GM18499 (cell line): ENCODE measurements around the gene TNC.
A peak's percentile ranks its signal among the peaks of the same experiment; 100 is the strongest.

Experiments
- ATAC-seq: cut with Tn5 transposase; IDR thresholded peaks from one replicate; pipeline ENCODE4 v1.9.1; 2021; ENCODE audit warnings: moderate number of reproducible peaks; ENCODE audit not compliant: insufficient read depth, unreplicated experiment

TNC gene

DNA sequence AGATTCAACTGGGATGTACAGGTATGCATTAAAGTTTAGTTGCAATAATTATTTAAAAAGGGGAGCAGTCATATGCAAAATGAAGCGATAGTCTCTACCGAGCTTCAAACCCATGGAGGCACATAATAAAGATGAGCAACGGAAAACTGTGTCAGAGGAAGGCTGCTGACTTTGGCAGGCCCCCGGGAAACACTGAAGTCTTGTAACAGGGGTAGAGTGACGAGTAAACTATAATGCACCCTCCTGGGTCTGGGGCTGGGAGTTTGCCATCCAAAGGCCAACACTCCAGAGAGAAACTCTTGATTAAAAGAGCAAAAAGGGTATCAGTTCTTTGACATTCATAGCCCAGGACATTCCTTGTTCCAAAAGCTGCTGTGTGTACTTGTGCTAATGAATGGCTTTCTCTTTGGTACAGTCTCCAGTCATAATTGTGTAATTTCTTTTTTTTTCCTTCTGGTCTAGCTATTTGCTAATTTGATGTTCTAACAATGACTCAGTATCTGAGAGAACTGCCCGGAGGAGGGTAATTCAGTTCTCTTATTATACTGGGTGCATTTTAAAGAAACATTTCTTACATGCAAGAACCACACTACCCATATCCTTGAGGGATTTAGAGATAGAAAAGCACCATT lies 59.2 kb downstream of the TNC start:
- ATAC-seq = no peak

DNA sequence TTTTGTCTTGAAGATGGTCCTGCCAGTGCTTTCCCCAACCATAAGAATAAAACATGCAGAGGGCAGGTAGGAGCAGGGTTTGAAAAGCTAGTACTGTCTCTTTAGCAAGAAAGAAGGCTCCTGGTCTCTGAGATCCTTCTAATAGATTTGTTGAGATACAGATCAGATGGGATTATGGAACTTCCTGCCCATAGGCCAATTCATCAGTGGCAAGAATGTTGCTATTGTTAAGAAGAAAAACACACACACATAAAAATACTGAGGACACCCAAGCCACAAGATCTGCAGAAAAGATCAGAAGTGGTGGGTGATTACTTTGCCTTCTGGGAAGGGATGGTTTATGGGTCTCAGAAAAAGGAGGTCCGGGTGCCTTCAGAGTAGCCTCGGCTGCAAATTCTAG lies 59.8 kb downstream of the TNC start:
- ATAC-seq = no peak

DNA sequence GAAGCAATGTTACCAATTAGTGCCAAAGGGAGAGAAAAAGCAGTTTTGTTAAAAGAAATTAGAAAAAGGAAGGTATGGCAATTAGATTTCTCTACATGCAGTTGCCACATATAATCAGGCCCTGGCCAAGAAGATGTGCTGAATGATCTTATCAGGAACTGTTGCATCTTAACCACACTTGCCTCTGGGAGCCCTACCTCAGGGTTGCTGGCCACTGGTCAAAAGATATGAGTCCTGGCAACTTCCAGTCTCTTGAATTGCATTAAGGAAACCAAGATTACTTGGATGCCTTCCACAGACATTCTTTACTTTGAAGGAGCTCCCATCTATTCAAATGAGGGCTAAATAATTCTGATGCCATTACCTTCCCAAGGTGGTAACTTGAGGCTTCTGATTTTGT lies 60.4 kb downstream of the TNC start:
- no peak for ATAC-seq

DNA sequence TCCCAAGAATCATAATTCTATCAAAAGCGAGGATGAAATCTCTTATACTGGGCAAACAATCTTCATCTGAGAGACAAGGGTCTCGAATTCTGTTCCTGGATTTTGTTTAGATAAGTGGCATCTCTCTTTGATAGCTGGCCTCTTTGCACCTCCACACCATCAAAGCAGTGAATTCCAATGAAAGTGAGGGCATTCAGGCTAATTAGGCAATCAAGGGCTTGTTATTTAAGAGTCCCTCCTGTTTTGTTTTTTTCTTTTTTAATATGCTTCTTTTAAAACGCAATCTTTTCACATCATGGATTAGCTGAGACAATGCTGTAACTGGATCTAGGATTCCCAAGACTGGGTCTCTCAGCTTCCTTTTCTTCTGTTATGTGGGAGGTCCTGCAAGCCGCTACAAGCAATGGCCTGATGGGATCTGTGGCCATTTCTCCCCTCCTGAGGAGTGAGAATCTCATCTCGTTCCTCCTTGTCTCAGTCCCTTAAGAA lies 67.9 kb downstream of the TNC start:
- no peak for ATAC-seq

DNA sequence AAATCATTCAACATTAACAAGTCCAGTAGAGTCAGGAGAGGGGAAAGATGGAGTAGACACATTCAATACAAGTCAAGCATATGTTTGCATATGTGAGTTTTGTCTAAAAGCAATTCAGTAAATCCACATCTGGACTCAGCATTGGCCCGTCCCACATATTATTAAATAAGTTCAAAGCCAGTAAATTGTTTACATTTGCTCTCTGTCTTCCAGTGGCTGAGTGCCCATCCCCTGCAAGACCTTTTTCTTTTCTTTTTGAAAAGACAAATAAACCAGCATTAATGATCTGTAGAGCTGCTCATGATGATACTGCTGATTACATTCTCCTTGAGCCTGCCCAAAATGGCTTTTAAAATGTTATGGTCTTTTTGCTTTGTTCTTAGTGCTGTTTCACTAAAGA lies 71.1 kb downstream of the TNC start:
- no peak for ATAC-seq

DNA sequence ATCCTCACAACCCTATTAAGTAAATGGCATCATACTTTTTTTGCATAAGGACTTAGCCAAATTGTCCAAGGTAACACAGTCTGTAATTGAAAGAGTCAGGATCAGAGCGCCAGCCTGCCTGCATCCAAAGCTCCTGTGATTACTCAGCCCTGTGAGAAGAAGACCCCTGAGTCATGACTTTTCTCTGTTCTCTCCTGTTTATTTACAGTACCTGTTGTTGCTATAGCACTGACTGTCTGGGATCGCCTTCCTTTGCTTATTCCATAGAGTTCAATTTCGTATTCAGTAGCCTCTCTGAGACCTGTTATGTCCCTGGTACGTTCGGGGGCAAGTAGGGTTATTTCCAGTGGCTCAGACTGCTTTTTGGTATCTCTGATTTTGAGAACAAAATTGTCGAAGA lies 71.8 kb downstream of the TNC start:
- no peak for ATAC-seq

DNA sequence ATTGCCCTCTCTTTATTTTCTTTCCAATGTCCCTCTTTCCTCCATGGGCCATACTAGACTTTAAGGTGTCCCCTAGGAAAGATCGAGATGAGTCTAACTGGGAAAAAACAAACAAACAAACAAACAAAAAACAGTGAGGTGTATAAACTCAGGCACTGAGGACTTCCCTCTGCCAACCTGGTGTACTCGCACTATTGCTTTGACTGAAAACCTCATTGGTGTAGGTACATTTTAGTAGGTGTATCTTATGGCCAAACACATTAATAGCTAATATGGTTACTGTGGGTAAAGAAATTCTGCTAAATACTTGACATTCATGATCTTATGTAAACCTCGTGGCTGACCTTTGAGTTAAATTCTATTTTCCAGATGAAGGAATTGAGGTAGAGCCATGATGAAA lies 74.3 kb downstream of the TNC start:
- no peak for ATAC-seq

DNA sequence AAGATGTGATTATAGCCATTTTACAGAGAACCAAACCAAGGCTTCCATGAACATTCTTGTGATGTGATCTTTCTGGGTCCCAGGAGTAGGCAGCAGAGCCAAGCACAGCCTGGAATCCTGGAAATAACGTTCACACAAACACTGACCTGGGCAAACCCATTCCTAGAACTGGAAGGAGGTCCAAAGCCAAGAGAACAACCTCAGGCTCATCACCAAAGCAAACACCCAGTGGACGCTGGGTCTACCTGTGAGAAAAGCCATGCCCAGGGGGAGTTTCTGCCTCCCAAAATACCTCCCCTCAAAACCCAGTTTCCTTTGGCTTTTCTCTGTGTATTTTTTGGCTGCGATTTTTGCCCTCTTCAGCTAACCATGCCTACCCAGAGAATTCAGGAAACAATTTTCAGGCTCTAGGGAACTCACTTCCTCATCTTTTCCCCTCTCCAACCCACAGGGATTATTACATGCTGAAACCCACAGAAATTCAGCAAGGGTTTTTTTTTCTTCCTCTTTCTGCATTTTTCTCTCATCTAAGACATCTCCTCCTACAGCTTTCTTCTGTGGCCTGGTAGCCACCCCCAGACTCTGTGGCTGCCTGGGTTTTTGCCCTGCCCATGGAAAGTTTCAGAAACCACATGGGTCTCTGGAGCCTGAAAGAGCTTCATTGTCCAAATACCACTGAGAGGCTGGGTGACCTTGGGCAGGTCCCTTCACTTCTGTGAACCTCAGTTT lies 75.0 kb downstream of the TNC start:
- no peak for ATAC-seq

DNA sequence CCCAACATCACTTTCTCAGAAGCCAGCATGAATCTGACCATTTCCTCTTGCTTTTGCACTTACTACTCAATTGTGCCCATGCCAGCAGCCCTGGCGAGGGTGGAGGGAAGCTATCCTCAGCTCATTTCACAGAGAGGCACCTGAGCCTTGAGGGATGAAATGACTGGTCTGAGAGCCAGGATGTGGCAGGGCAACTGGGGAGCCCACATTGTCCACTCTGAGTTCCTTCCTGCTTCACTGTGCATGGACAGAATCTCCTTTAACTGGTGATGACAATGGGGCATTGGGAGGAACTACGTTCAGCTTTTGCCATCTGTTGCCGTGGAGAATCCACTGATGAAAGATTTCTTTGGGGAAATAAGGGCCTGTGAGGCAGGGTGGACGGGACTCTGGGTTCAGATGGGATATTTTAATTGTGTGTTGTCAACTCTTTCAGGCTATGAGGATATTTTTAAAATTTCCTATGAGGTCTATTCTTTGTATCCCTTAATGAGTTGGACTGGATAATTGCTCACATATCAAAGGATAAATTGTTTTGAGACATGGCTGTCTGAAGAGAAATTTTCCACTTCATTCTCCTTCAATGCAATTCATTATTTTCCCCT lies 78.3 kb downstream of the TNC start:
- no peak for ATAC-seq

DNA sequence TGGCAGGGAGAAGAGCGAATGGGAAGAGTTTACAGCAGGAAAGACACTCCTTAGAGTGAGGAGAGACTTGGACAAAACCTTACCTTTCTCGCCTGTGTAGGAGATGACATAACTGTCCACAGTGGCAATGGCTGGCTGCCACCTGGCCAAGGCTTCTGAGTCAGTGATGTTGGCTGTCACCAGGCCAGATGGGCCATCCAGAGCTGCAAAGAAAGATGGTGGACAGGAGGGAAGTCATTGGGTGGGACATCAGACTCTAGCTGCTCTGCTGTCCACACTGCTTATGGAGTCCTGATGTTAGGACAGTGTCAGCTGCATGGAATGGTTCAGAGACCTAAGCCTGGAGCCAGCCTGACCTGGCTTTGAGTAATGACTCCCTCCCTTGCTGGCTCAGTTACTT lies 79.8 kb downstream of the TNC start:
- ATAC-seq = no peak

DNA sequence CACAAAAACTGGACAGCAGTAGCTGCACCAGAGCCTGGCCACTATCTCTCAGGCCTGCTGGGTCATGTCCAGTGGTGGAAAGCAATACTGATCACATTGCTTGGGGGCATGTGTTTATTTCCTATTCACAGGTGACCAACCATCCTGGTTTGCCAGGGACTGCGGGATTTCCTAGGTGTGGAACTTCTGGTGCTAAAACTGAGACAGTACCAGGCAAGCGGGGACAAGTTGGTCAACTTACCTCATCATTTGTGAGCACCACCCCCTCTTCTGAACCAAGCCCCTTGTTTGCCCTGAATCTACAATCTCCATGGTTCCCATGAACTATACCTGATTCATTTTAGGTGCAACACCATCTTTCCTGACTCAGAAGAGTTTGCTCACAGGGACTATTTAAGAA lies 81.3 kb downstream of the TNC start:
- ATAC-seq = no peak

DNA sequence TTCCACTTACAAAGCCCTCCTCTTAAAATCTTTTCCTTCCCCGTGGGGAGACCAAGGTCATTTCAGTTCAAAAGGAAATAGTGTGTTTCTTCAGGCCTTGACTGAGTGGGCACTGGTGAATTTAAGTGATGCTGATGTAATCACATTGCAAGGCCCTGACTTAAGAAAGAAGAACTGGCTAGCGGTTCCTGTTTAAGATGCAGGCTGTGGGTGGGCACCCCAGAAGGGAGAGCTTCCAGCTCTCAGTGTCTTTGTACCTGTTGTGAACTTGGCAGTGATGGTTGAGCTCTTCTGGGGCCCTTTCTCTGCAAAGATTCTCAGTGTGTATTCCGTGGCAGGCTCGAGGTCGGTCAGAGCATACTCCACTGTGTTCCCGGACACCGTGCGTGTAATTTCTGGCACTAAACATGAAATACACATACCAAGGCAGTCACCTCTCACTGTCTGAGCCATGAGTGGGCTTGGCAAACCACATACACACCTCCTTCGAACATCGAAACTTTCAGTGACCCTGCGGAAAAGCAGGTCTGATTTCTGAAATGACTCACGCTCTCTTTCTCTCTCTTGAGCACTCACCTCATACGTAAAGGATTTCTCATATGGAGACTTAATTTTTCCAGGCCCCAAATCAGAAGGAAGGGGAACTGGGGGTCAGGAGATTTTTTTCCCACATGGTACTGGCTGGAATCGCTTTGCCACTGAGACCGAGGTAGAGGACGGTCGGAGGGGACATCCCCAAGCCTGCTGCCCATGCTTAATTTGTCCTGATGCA lies 81.9 kb downstream of the TNC start:
- peak; percentile 93 for ATAC-seq

DNA sequence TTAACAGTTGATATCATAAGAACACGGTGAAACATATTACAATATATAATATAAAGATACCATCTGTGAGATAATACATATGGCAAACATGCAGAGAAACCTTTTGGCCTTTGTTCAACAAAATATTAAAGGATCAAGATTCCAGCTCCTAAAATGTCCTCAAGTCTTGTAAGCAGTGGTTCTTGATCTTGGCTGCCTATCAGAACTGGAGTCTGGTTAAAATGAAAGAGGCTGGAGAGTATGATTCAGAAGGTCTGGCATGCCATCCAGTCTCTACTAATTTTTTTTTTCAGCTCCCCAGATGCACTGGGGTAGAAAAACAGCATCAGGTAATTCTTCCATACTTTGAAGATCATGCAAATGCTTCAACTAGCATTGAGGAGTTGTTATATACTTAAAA lies 83.2 kb downstream of the TNC start:
- no peak for ATAC-seq

DNA sequence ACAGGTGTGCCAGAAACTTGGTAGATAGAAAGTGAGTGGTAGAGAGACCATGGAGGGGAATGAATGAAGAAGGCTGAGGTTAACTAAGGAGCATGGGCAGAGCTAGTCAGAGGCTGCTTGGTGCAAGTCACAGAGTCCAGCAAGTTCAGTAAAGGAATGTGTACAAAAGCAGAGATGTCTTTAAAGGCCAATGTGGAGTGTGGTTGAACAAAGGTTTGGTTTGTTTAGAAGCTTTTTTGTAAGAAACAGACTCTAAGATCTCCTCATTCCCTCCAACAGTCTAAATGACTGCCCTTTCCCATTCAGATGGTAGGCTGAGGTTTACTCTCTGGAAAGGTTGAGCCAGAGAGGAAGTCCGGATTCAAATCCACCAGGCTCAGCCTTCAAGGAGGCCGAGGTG lies 84.2 kb downstream of the TNC start:
- no peak for ATAC-seq

DNA sequence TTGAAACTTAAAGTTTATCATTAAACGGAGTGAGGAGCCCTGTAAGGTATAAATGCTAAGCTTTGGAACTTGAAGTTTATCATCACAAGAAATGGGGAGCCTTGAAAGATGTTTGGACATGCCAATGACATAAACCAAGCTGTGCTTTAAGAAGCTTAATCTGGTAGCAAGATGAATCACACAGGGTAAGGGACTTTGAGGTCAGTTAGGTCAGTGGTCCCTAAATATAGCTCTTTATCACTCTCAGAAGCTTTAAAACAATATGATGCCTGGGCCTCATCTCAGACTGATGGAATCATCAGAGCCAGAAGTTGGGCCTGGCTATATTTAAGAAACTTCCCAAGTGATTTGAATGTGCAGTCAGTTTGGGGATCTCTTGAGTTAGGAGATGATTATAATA lies 85.7 kb downstream of the TNC start:
- ATAC-seq = no peak

DNA sequence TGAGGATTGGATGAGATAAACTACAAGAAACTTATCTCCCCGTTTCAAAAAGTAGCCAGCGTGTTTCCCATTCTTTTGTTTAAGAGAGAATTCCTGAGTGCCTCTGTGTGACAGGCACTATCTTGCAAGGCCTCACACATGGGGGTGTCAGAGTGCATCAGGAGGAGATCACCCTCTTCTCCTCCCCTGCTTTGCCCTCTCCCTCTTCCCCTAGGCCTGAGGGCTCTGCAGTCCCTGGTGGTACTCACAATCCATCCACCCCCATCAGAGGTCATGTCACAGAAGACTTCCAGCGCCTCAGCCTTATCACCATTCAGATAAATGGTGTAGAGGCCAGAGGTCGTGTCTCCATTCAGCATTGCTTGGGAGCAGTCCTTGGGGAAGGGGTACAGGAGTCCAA lies 88.0 kb downstream of the TNC start:
- ATAC-seq = no peak

DNA sequence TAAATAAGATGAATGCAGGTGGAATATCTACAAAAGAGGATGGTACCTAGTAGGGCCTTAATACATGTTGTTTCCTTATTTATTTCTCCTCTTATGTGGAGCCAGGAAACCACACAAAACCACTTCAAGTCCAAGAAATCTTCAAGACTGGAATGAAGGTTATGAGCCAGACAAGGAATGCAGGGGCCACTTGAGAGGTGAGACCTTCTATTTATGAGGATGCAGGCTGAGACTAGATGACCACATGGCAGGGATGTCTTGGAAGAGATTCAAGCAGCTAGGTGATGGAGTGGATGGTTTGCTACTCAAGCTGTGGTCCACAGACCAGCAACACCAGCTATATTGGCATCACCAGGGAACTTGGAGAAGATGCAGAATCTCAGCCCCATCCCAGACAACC lies 92.2 kb downstream of the TNC start:
- ATAC-seq = no peak

DNA sequence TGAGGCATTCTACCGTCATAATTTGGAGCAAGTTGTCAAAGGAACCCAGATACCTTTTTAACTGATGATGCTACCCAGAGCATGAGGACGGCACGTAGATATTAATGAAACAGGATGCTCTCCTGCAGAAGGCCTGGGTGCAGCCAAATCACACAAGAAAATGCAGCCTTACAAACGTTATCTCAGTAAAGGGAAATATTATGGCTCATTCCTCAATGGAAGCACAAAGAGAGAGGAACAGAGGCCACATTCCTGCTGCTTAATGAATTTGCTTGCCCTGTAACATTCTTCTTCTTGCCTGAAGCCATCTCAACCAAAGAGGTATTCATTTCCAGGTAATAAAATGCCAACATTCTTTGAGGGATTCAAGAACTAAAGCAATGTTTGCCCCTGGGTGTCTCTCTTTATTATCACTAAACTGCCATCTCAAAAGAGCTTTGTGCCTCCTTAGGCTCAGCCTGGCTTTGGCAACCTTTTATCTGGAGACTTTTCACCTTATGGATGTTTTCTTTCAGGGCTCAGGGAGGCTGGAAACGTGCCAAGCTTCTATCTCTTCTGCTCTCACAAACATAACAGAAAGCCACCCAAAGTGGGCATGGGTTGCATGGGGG lies 92.9 kb downstream of the TNC start:
- ATAC-seq = no peak

DNA sequence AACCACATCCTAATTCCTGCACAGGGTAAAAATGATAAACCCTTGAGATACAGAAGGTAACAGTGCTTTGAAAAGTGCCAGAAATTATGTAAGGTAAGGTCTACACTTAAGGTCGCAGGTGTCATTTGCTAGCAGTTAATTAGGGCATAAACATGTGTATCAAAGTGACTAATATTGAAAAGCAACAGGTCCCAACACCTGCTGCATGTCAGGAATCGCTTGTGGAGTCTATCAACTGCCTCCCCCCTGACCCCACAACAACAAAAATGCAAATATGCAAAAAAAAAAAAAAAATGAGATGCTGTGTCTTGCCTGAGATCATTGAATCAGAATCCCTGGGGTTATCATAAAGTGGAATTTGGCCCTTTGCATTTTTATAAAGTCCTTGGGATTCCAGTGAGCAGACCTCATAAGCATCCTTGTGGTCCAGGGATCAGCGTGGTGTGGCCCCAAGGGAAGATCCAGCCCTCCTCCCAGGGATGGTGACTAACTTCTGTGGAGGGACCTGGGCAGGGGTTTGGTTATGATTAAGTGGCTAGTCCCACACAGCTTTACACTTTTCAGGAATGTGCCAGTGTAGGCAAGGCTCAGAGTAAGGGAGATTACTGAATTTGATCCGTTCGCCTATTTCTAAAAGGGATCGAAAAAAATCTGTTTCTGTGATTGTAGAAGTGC lies 95.1 kb downstream of the TNC start:
- ATAC-seq = no peak
